NT2/D1 (cell line): ENCODE results near the gene ELOVL6.

Experiments
- SUZ12 ChIP-seq: IDR thresholded peaks from 2 replicates; pipeline ENCODE4 v1.6.1; 2011; ENCODE audit not compliant: insufficient read length, insufficient read depth; ENCODE audit errors: extremely low read depth
- YY1 ChIP-seq: IDR thresholded peaks from 2 replicates; pipeline ENCODE4 v1.6.1; 2011; ENCODE audit not compliant: insufficient read length, insufficient read depth

- TF ChIP-seq YY1: no peak
- TF ChIP-seq SUZ12: no peak
Observed at GRCh38 chr4:110085131-110085530, 113.3 kb downstream of the ELOVL6 start.
